NCI-H446 (cell line): ENCODE results near the gene CABP7.

Experiments
- DNase-seq, 2 experiments: peaks; one replicate each; lab custom pipeline; 2025; lab: John Stamatoyannopoulos, UW

Gene CABP7

GRCh38 chr22:29702000-29702930, 17.5 kb upstream of the CABP7 start:
- peak; percentile 31 to 61 for DNase-seq

- peak in 1 of 2 experiments; percentile 43 for DNase-seq
These were observed 16.8 kb upstream of the CABP7 start for GRCh38 chr22:29702931-29703501.

GRCh38 chr22:29703569-29704195, 16.1 kb upstream of the CABP7 start:
- no peak for DNase-seq

GRCh38 chr22:29704528-29705285, 15.1 kb upstream of the CABP7 start:
- DNase-seq, result peak; percentile 59 to 80

GRCh38 chr22:29705651-29706050, 14.2 kb upstream of the CABP7 start:
- no peak for DNase-seq

GRCh38 chr22:29706486-29706885, 13.3 kb upstream of the CABP7 start:
- peak in 1 of 2 experiments; percentile 38 for DNase-seq

- peak in 1 of 2 experiments; percentile 70 for DNase-seq
These were observed 12.8 kb upstream of the CABP7 start for GRCh38 chr22:29707010-29707409.

GRCh38 chr22:29707471-29707870, 12.3 kb upstream of the CABP7 start:
- DNase-seq, result no peak

- DNase-seq, result no peak
These were observed 9.6 kb upstream of the CABP7 start for GRCh38 chr22:29710193-29710592.

- DNase-seq, result peak; percentile 68 to 91
These were observed 8.7 kb upstream of the CABP7 start for GRCh38 chr22:29710922-29711593.

GRCh38 chr22:29712119-29712518, 7.7 kb upstream of the CABP7 start:
- no peak for DNase-seq

- no peak for DNase-seq
These were observed 6.6 kb upstream of the CABP7 start for GRCh38 chr22:29713156-29713727.

- peak; percentile 42 to 90 for DNase-seq
These were observed 4.6 kb upstream of the CABP7 start for GRCh38 chr22:29715240-29715639.

- peak in 1 of 2 experiments; percentile 58 for DNase-seq
These were observed 4.1 kb upstream of the CABP7 start for GRCh38 chr22:29715705-29716104.

GRCh38 chr22:29716814-29717545, 2.8 kb upstream of the CABP7 start:
- DNase-seq, result peak in 1 of 2 experiments; percentile 34

- DNase-seq, result peak; percentile 54 to 60
These were observed 2.0 kb upstream of the CABP7 start for GRCh38 chr22:29717789-29718188.

GRCh38 chr22:29718949-29719898, 579 bp upstream of the CABP7 start:
- no peak for DNase-seq

- no peak for DNase-seq
These were observed 1.1 kb downstream of the CABP7 start for GRCh38 chr22:29720811-29721323.

GRCh38 chr22:29722151-29722550, 2.3 kb downstream of the CABP7 start:
- DNase-seq, result no peak
